Head of caudate nucleus (tissue), 42 donors: Measurements from ENCODE around the gene SLITRK6.
"Not testable (repeated sequence)": the region's sequence is repeated elsewhere in the genome, so short reads cannot be mapped to it uniquely, and the experiment has no call there.

Experiments
- DNase-seq, 42 donors: peaks; one replicate each; pipeline versions ENCODE4 v3.0.0 to v3.0.0-alpha.2; 2020 to 2021; ENCODE audit warnings: mixed read lengths in 7 of 42
- intact Hi-C: fragments of 100-400 bp; cut with DNase I; formaldehyde crosslinking; loops from one replicate; pipeline ENCODE4 v1.15.0; 2022

Gene SLITRK6

DNA sequence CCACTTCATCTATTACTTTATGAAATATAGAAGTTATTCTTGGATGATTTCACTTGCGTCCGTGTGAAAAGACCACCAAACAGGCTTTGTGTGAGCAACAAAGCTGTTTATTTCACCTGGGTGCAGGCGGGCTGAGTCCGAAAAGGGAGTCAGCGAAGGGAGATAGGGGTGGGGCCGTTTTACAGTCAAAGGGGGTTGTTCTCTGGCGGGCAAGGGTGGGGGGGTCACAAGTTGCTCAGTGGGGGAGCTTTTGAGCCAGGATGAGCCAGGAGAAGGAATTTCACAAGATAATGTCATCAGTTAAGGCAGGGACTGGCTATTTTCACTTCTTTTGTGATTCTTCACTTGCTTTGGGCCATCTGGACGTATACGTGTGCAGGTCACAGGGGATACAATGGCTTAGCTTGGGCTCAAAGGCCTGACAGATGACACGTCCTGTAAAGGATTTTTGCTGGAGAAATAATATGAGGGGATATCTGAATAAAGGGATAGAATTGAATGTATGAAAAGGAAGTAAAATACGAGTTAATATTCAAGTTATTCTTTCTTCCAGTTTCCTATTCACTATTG lies 55.9 kb downstream of the SLITRK6 start:
- DNase-seq, intact Hi-C loops: not testable (repeated sequence)
